HCT116 (cell line): ENCODE data around the gene ABCF3. TPM values are rescaled to one million over a fixed set of nuclear protein-coding genes. Genes with fewer than 3 reads are reported as not detected.
A peak's percentile ranks its signal among the peaks of the same experiment; 100 is the strongest.

ENCODE experiments used
- ATAC-seq: fragments of 200-7000 bp; cut with Tn5 transposase; 2 replicates; pipeline ENCODE4 v1.9.1; 2020; ENCODE audit warnings: mild to moderate bottlenecking, moderate library complexity
- BruUV-seq: library from RNA; stranded (reverse); fragments of 400-500 nt; replicated peaks from 2 replicates; lab custom pipeline; 2021; lab: Mats Ljungman, UMichigan
- CTCF ChIA-PET: fragments of 300-600 bp; sonication (Branson Sonifier 250); formaldehyde crosslinking; loops from one replicate; lab custom pipeline; 2021; ENCODE audit warnings: antibody characterized with exemption; lab: Charles Lee
- POLR2A ChIA-PET: fragments of 300-600, 350-600 bp; sonication (Branson Sonifier 250); formaldehyde crosslinking; loops from one replicate; lab custom pipeline; 2021; ENCODE audit warnings: antibody characterized with exemption; lab: Charles Lee
- RAD21 ChIA-PET, 2 experiments: fragments of 300-600 bp; sonication (Branson Sonifier 250); formaldehyde crosslinking; loops; one replicate each; lab custom pipeline; 2023; ENCODE audit warnings: low total read pairs in 2 of 2; ENCODE audit not compliant: uncharacterized antibody in 2 of 2, unreplicated experiment in 2 of 2, low non-redundant PET in 1 of 2; lab: Charles Lee
- DNase-seq: peaks from one replicate; pipeline ENCODE4 v3.0.0-alpha.2; 2010; ENCODE audit warnings: low read depth, low spot score
- H2AFZ ChIP-seq: fragments of 200-600 bp; shearing (Covaris generic), sonication (generic); 2 replicates; pipeline ENCODE4 v1.6.1; 2017; ENCODE audit warnings: low read depth, mixed run types, mixed read lengths, antibody characterized with exemption, low read length; ENCODE audit not compliant: poor library complexity, severe bottlenecking
- H3K27ac ChIP-seq: 2 replicates; pipeline ENCODE4 v1.5.1; 2012; ENCODE audit warnings: low read depth, low read length
- H3K27me3 ChIP-seq: fragments of 200-600 bp; sonication (generic); 2 replicates; pipeline ENCODE4 v1.6.1; 2016; ENCODE audit warnings: mixed run types, low read length, mixed read lengths; ENCODE audit not compliant: insufficient read depth
- H3K36me3 ChIP-seq, 2 experiments: fragments of 200-500 bp in 1 of 2; fragments of 200-600 bp in 1 of 2; sonication (Bioruptor generic) in 1 of 2; sonication (generic) in 1 of 2; 2 replicates each; pipeline versions ENCODE4 v1.5.1 to v1.6.1; 2014 to 2016; ENCODE audit warnings: low read length in 2 of 2, inconsistent platforms in 1 of 2, mixed read lengths in 1 of 2, mixed run types in 1 of 2; ENCODE audit not compliant: insufficient read depth in 2 of 2, control insufficient read depth in 1 of 2
- H3K4me1 ChIP-seq, 2 experiments: fragments of 200-600 bp in 1 of 2; sonication (generic) in 1 of 2; 2 replicates each; pipeline versions ENCODE4 v1.5.1 to v1.6.1; 2012 to 2017; ENCODE audit warnings: low read length in 2 of 2, inconsistent platforms in 1 of 2, mild to moderate bottlenecking in 1 of 2, mixed read lengths in 1 of 2, mixed run types in 1 of 2, moderate library complexity in 1 of 2; ENCODE audit not compliant: insufficient read depth in 2 of 2, control insufficient read depth in 1 of 2
- H3K4me2 ChIP-seq: fragments of 200-600 bp; sonication (generic); 2 replicates; pipeline ENCODE4 v1.6.1; 2017; ENCODE audit warnings: mixed run types, low read length, mixed read lengths
- H3K4me3 ChIP-seq, 2 experiments: fragments of 200-600 bp in 1 of 2; sonication (generic) in 1 of 2; replicated peaks in 1 of 2; 2 replicates each; pipeline ENCODE4 v1.5.1; 2011 to 2016; ENCODE audit warnings: low read length in 2 of 2, control low read depth in 1 of 2, low read depth in 1 of 2, mild to moderate bottlenecking in 1 of 2, mixed read lengths in 1 of 2, mixed run types in 1 of 2
- H3K79me2 ChIP-seq: fragments of 200-600 bp; sonication (generic); 2 replicates; pipeline ENCODE4 v1.6.1; 2017; ENCODE audit warnings: mild to moderate bottlenecking, mixed run types, low read length, moderate library complexity, mixed read lengths; ENCODE audit not compliant: insufficient read depth
- H3K9ac ChIP-seq: fragments of 200-600 bp; sonication (generic); 2 replicates; pipeline ENCODE4 v1.6.1; 2016; ENCODE audit warnings: low read length, mixed read lengths
- H3K9me2 ChIP-seq: fragments of 200-600 bp; sonication (generic), shearing (Covaris generic); 2 replicates; pipeline ENCODE4 v1.6.1; 2017; ENCODE audit warnings: mixed run types, mild to moderate bottlenecking, moderate library complexity; ENCODE audit not compliant: insufficient read depth
- H3K9me3 ChIP-seq, 2 experiments: fragments of 200-500 bp in 1 of 2; fragments of 200-600 bp in 1 of 2; sonication (Bioruptor generic) in 1 of 2; sonication (generic) in 1 of 2; 2 replicates each; pipeline ENCODE4 v1.6.1; 2014 to 2017; ENCODE audit warnings: low read length in 2 of 2, mixed read lengths in 2 of 2, inconsistent platforms in 1 of 2, low read depth in 1 of 2, mild to moderate bottlenecking in 1 of 2, mixed run types in 1 of 2, moderate library complexity in 1 of 2; ENCODE audit not compliant: control insufficient read depth in 1 of 2, insufficient read depth in 1 of 2
- H4K20me1 ChIP-seq: fragments of 200-600 bp; sonication (generic), shearing (Covaris generic); 2 replicates; pipeline ENCODE4 v1.6.1; 2017; ENCODE audit warnings: mixed run types, mild to moderate bottlenecking, moderate library complexity; ENCODE audit not compliant: insufficient read depth
- CBX3 ChIP-seq: IDR thresholded peaks from 2 replicates; pipeline ENCODE4 v1.6.1; 2012; ENCODE audit warnings: low read depth
- CEBPB ChIP-seq: IDR thresholded peaks from 2 replicates; pipeline ENCODE4 v1.6.1; 2012; ENCODE audit warnings: low read depth
- EZH2 ChIP-seq: fragments of 200-600 bp; sonication (generic); IDR thresholded peaks from 2 replicates; pipeline ENCODE4 v1.6.1; 2017; ENCODE audit warnings: antibody characterized with exemption, mixed run types
- EZH2phosphoT487 ChIP-seq: fragments of 200-600 bp; IDR thresholded peaks from 2 replicates; pipeline ENCODE4 v1.6.1; 2018; ENCODE audit warnings: antibody characterized with exemption, borderline replicate concordance
- JUND ChIP-seq: IDR thresholded peaks from 2 replicates; pipeline ENCODE4 v1.6.1; 2012
- MAX ChIP-seq: IDR thresholded peaks from 2 replicates; pipeline ENCODE4 v1.6.1; 2012
- POLR2A ChIP-seq: IDR thresholded peaks from 2 replicates; pipeline ENCODE4 v1.7.0; 2011; ENCODE audit warnings: borderline replicate concordance; ENCODE audit not compliant: insufficient read depth, insufficient read length; ENCODE audit errors: extremely low read depth
- POLR2AphosphoS5 ChIP-seq: IDR thresholded peaks from 2 replicates; pipeline ENCODE4 v1.6.1; 2011; ENCODE audit warnings: mild to moderate bottlenecking, low read depth, low read length, moderate library complexity
- SIN3A ChIP-seq: IDR thresholded peaks from 2 replicates; pipeline ENCODE4 v1.6.1; 2012; ENCODE audit warnings: low read depth
- SP1 ChIP-seq: IDR thresholded peaks from 2 replicates; pipeline ENCODE4 v1.6.1; 2012; ENCODE audit warnings: low read depth
- SRF ChIP-seq: IDR thresholded peaks from 2 replicates; pipeline ENCODE4 v1.6.1; 2012; ENCODE audit warnings: low read depth
- TCF7L2 ChIP-seq: IDR thresholded peaks from 2 replicates; pipeline ENCODE4 v1.7.0; 2011; ENCODE audit warnings: borderline replicate concordance, inconsistent platforms; ENCODE audit not compliant: insufficient read depth, insufficient read length; ENCODE audit errors: extremely low read depth
- YY1 ChIP-seq: IDR thresholded peaks from 2 replicates; pipeline ENCODE4 v1.6.1; 2011; ENCODE audit warnings: low read length, low read depth, moderate library complexity, mild to moderate bottlenecking; ENCODE audit not compliant: insufficient replicate concordance; ENCODE audit errors: extremely low read depth
- ZNF274 ChIP-seq: fragments of 200-500 bp; sonication (Bioruptor generic); IDR thresholded peaks from 2 replicates; pipeline ENCODE4 v1.6.1; 2014; ENCODE audit warnings: mild to moderate bottlenecking, low read depth, low read length, inconsistent platforms
- intact Hi-C: fragments of 100-400 bp; cut with micrococcal nuclease; formaldehyde crosslinking; loops from 2 replicates; pipeline ENCODE4 v1.10.0; 2022
- total RNA-seq: library from RNA; stranded (reverse); gene quantifications from one replicate; pipeline ENCODE4 v1.2.1, GENCODE V29; 2021; ENCODE audit not compliant: unreplicated experiment

ABCF3 gene
- total RNA-seq, 1 experiment from 2014 or later, result 74.6 TPM

GRCh38 chr3:184184546-184185230 is 1.3 kb upstream of the ABCF3 start:
- peak overlapping the region in 1 of 2 experiments; percentile 100; a peak in 1 of 4 replicates for H3K4me3 ChIP-seq
- TF ChIP-seq MAX, result no peak
- TF ChIP-seq SRF, result no peak
- TF ChIP-seq JUND, result no peak
- TF ChIP-seq CEBPB, result no peak
- TF ChIP-seq ZNF274, result no peak
- TF ChIP-seq POLR2A, result no peak
- TF ChIP-seq EZH2, result no peak
- no peak for TF ChIP-seq SIN3A
- TF ChIP-seq EZH2phosphoT487, result no peak
- no peak for TF ChIP-seq YY1
- TF ChIP-seq POLR2AphosphoS5, result no peak
- TF ChIP-seq CBX3, result no peak
- no peak for TF ChIP-seq SP1
- TF ChIP-seq TCF7L2, result no peak
- ATAC-seq, result no peak
- no peaks in the 10 kb centered on the region for H3K27me3 ChIP-seq
- H2AFZ ChIP-seq, result no peak overlapping the region
- H3K9me3 ChIP-seq, result no peaks in the 10 kb centered on the region
- peak overlapping the region; percentile 88 for H3K27ac ChIP-seq
- no peaks in the 10 kb centered on the region for H3K9me2 ChIP-seq
- DNase-seq, result no peak
- intact Hi-C loops, result no loop called here
- no TSS peak for BruUV-seq
- ChIA-PET CTCF (interaction anchor here (1.6 to 1.8 kb wide), 2 partner anchors 43 kb away, joined by 6 to 7 read pairs; no protein-coding TSS in a partner anchor), RAD21 (no interaction called here), POLR2A (interaction anchor here (1.3 kb wide), 1 partner anchor 8 kb away, joined by 4 read pairs; no protein-coding TSS in a partner anchor)
- peak overlapping the region; percentile 91; the same call in 1 of the 2 replicates for H3K9ac ChIP-seq
- peaks cover 6 to 20% of the 10 kb centered on the region in 2 experiments for H3K4me1 ChIP-seq
- H3K4me2 ChIP-seq, result peak overlapping the region; percentile 96
- no peaks in the 10 kb centered on the region for H4K20me1 ChIP-seq
- peaks cover 38% of the 10 kb centered on the region for H3K79me2 ChIP-seq
- peaks cover 56 to 64% of the 10 kb centered on the region in 2 experiments for H3K36me3 ChIP-seq
